Activated CD4-positive, alpha-beta T cell treated with anti-CD3 and anti-CD28 coated beads for 24 hours (primary cell): ENCODE results near the gene CLRN3.

ENCODE experiments used
- DNase-seq, 2 donors: peaks; one replicate each; pipeline ENCODE4 v3.0.0-alpha.2; 2020; ENCODE audit warnings: low read depth in 2 of 2

CLRN3 gene

DNA sequence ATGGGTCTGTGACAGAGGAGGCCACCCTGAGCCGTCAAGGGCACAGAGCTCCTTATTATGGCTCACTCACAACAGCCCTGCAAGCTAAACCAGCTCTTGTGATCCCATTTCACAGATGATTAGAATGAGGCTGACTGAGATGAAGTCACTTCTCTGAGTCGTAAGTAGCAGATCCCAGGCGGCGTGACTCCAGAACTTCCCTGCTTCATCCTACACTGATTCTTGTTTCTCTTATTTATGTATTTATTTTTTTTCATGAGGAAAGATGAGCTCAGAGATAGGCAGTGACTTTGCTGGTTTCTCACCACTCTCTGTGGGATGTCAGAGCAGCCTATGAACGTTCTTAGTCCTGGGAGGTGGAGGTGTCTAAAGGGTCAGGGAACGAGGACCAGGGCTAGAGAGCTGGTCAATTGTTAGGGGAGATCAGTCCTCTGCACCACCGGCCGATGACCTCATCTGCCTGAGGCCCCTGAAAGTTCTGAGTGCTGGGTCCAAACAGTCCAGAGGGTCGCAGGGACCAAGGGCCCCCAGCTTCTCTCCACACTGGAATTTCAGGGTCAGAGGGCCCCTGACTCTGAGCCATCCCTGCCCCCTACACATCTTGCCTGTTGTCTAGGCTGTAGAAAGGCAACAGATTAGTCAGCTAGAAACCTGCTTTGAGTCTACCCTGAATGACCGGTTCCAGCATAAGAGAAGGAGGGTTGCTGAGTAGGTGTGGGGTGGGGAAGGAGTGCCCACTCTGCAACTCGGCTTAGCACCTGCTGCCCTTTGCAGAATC lies 17.9 kb downstream of the CLRN3 start:
- DNase-seq: no peak

DNA sequence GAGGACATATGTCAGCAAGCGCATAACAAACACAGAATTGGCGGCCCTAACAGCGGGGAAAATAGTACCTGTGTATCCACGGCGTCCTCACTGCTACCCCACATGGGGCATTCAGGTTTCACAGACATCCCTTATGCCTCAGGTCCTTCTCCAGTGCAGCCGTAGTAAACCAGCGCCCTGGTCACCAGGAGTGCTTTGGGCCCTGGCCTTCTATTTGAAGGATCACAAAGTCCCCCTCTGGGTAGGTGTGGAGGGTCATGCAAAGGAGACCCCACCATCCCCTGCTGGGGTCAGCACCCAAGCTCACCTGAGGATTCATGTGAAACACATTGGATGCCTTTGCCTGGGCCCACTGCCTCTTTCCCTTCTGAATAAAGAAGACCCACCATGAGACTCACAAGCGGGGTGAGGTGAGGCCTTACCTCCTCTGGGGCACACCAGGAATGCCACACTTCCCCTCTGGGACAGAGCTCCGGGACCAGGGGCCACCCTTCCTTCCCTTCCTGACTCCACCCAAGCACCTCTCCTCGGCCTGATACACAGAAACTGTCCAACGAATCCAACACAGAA lies 18.8 kb downstream of the CLRN3 start:
- no peak for DNase-seq

DNA sequence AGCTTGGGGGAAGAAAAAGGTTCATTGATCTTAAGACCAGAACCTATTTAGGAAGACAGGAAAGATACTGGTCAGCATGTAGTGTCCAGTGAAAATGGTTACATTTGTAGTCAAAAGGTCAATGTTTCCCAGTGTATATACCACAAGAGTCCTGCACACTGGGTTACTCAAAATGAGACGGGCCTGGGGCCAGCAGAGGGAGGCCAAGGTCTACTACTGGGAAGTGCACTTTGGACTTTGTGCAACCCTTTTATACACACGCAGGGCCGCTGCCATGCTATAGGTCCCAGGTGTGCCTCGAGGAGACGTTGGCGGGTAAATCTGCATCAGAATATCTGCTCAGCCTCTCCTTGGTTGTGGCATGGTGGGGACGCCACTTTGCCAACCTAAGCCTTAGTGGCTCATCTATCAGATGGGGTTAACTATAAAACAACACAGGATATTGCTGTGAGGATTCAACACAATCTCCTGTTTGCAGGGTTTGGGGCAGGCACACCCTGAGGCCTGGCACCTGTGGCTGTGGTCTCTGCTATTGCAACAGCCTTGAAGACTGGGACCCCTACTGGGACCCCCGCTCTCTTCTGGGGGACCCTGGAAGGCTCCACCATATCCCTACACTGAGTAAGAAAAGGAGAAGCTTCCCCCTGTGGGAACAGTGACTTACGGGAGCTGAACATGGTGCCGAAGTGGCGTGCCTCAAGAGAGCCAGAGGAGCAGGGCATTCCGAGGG lies 19.7 kb downstream of the CLRN3 start:
- no peak for DNase-seq

DNA sequence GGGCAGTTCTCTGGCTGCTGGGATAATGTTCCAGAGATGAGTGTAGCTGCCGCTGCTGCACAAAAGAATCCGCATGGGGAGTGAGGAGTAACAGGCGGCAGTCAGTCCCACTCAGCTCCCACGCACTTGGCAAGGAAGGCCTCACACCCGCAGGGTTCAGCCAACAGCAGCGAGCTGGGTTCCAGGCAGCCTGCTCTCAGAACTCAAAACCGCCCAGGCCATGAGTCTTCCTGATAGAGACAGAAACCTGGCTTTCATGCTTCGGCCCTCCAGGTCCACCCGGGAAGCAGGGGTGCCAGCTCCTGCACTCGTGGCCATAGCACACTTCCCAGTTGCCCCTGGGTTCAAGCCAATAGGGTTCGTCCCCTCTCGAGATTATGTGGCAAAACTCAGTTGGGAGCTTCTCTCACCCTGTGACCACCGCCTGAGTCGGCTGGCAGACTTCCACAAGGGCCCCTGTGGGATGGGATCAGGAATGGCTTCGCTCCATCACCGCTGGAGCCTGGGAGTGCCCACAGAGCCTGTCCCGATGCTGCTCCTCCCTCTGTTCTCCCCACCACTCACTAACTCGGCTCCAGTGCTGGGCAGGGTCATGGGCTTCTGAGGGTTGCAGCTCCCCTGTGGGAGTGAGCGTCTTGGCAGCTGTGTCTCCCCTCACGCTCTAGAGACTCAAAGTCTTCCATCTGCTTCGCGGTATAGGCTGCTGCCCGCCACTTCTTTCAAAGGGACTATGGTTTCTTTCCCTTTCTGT lies 20.6 kb downstream of the CLRN3 start:
- no peak for DNase-seq

DNA sequence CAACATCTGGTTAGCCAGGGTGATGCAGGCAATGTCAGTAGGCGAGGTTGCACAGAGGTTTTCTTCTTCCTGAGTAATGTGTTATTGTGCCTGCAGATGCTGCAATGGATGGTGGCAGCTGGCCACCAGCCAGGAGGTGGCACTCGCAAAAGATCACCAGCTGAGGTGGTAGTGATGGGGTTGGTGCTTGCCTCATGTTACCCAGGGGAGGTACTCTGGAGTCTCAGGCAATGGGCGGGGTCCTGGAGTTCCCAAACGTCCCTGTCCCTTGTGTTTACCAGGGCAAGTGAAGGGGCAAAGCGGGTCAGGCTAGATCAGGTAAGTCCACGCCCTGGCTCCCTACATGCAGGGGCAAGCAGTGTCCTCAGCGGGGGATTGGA lies 21.1 kb downstream of the CLRN3 start:
- no peak for DNase-seq

DNA sequence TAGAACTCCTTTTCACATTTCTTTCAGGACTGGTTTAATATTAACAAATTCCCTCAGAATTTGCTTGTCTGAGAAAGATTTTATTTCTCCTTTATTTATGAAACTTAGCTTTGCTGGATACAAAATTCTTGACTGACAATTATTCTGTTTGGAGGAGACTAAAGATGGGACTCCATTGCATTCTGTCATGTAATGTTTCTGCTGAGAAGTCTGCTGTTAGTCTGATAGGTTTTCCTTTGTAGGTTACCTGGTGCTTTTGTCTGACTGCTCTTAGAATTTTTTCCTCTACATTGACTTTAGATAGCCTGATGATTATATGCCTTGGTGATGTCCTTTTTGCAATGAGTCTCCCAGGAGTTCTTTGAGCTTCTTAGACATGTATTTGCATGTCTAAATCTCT lies 23.4 kb downstream of the CLRN3 start:
- no peak for DNase-seq

DNA sequence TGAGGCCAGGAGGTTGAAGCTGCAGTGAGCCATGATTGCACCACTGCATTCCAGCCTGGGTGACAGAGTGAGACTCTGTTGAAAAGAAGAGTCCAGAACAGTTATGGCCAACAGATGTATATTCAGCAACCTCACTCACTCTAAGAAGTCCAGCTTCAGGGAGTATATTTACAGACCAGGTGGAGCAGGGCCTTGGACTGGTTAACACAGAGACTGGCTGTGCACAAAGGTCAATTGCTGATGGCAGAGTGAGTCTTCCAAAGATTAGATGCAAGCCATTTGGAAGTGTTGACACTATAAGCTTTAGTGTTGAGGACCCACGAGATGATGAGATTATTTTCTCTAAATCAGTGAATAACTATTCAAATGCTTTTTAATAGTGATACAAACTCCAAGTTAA lies 24.9 kb downstream of the CLRN3 start:
- DNase-seq: no peak

DNA sequence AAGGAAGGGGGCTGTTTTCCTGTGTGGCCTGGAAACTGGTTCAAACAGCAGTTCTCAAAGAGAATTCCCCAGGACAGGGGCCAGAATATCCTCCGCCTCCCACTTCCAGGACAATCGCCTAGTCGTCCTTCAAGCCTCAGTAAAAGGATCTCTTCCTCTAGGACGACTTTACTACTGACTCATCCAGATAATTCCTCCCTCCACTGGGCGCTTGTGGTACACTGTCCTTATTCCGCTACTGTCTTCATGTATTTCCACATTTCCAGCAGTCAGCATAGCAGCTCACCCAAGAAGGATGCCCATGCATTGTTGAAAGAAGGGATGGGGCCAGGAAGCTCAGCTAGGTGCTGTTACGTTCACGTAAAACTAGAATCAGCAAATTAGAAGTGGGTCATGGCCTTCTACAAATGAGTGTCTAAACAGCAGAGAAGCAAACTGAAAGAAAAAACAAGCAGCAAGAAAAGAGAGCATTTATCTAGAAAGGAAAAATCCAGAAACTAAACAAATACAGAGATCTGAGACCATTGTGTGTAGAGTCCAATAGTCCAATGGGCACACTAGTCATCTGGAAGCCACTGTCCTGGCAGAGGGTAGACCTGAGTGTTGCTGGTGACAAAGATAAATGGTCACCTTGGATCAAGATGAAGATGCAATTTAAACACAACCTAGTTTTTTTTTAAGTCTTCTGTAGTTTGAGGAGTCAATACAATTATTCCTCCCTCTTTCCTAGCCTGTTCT lies 26.3 kb downstream of the CLRN3 start:
- no peak for DNase-seq

DNA sequence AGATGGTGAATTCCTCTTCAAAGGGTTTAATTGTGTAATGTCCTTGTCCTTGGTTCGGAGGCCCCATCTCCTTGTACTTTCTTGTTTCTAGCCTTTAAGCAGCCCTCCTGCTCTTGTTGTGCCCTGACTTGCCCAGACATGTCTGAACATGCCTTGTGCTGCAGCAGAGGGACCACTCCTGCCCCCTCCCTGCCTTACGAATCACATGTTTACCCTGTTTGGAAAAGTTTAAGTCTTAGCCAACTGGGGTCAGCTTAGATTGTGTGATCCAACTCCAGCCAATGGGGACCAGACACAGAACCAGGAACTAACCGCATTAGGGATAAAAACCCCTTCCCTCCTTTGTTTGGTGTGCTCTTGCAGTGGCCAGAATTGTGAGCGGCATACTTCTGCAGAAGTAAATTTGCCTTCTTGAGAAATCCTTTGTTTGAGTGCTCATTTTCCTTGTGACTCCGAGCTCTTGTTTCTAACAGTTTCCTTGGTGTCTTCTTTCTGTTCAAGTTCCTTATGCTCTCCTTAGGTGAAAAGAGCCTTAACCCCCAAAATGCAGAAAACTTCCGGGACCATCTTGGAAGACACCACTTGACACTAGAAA lies 29.4 kb downstream of the CLRN3 start:
- no peak for DNase-seq

DNA sequence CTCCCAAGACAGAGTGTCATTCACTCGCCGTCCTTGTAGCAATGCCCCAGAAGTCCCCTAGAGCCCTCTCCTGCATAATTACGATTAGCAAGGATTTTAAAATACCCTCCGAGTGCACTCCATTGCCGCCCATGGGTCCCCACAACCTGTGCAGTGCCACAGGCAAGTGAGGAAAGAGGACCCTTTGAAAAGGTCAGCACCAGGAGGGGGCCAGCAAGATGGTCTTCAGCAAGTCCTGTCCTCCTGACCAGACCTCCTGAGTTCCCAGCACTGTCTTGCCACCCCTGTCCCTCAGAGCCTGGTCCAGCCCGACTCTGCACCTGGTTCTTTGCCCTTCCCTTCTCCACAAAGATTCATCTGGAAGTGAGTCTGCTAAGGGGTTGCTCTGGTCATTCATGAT lies 32.1 kb downstream of the CLRN3 start:
- DNase-seq: no peak

DNA sequence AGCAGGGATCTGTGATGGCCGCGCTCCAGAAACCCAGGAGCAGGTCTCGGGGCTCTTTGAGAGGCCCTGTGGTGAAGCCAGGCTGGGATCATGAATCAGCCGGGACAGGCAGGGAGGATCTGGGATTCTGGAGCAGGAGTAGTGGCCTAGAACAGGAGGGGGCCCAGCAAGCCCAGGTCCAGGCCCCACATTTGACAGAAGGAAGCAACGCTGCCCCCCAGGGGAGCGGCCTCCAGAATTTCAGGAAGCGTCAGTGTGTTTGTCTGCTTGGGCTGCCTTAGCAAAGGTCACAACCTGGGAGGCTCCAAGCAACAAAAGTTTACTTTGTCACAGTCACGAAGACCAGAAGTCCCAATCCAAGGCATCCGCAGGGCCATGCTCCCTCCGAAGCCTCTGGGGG lies 36.8 kb downstream of the CLRN3 start:
- no peak for DNase-seq

DNA sequence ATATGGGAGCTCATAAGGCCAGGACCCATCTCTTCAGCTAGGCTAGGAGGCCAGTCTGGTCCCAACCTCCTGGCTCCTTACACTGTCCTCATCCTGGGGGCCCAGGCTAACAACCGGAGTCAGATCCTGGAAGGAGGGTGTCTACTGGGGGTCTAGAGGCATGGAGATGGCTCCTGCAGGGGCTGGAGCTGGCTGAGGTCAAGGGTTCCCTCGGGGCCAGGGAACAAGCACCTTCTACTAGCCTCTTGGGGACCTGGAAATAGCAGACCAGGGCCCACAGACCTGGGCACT lies 37.2 kb downstream of the CLRN3 start:
- no peak for DNase-seq

DNA sequence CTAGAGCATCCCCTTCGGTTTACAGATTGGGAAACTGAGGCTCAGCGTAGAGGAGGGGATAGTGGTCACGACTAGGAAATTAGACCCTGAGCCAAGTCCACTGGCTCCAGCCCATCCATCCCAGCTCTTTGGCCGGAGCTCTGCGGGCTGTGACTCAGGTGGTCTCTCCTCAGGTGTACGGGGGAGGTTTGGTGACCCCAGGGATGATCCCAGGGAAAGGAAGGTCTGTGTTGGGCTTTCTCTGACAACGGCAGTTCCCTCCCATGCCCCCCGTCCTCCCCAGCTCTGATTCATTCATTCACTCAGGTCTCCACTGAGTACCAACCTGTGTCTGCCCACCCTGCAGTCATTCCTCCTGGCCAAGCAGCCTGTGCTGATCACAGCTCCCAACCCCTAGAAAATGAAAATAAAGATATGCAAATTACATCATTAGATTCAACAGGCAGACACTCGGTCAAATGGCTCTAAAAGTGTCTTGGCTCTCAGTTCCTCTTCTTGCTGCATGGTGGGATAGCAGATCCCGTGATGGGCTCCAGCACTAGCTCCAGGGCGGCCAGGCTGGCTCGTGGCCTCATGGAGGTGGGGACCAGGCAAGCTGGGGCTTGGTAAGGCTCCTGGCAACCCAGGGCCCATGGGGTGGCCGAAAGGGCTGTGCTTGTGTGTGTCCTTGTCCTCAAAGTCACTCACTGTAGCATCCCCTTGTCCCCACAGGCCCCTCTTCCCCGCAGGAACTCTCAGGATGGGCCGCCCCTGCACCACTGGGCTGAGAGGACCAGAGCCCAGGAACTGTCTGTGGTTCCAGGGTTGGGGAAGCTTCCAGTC lies 37.8 kb downstream of the CLRN3 start:
- no peak for DNase-seq

DNA sequence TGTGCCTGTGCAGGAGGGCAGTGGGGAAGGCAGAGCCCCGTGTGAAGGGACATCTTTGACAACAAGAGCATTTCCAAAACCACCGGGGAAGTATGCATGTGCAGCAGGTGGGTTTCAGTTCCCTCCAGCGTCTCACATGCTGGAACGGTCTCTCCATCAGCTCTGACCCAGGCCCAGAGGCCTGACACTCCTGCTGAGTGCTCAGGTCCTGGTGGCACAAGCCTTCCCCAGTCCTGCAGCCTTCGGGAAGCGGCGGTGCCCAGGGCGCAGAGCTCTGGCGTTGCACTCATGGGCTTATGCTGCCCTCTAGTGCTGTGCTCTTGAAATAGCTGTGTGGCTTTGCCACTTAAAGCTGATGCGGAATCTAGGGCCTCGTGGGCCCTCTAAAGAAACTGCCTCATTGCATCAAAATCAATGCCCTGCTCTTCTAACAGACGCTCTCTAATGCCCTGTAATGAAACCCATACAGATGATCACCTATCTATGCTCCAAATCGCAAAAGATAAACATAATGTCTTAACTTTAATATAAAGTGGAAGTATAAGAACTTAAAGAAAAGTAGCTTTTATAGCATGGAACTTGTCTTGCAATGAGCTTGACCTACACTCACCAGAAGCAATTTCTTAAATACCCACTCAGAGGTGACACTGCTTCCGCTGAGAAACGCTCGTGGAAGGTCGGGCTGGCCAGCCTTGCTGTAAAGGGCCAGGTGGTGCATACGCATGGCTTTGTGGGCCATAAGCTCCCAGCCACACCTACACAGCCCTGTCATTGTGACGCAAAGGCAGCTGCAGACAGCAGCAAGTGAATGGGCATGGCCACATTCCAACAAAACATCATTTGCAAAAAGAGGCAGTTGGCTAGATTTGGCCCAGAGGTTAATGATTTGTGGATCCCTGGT lies 38.6 kb downstream of the CLRN3 start:
- DNase-seq: peak; percentile 27 to 28

DNA sequence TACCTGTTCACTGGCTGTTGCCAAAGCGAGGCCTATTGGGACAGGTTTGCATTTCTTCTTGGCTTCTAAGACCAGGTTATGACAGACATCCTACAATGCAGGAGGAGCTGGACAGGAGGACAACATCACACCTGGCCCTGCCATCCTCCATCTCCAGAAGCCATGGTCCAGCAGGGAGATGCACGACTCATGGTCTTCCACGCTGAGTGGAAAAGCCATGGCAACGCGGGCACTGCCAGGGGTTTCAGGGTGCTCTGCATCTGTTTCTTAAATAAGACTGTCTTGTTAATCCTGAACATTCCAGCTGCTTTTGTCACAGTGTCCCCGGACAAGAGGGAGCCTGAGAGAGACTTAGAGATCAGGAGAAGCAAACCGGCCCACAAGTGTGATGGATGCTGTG lies 40.3 kb downstream of the CLRN3 start:
- DNase-seq: no peak

DNA sequence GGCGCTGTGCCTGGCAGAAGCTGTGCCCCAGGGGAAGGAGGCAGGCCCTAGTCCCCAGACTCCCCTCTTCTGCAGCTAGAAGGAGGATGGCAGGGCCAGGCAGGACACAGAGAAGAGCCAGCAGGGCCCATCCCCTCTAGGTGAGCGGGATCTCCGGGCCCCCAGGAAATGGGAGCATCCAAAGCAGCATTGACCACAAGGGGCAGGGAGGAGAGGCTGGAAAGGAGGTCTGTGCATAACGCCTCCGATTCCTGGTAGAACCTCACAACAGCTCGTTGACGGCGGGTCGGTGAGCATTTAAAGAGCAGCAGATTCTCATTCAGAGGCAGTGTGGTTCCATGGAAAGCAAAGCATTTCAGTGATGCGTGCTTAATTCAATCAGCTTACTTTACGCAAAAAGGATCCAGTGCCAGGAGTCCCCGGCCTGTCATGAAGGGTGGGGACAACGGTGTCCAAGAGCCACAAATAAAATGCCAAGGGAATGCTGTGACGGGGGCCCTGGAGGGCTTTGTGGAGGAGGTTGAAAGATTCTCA lies 41.0 kb downstream of the CLRN3 start:
- DNase-seq: no peak

DNA sequence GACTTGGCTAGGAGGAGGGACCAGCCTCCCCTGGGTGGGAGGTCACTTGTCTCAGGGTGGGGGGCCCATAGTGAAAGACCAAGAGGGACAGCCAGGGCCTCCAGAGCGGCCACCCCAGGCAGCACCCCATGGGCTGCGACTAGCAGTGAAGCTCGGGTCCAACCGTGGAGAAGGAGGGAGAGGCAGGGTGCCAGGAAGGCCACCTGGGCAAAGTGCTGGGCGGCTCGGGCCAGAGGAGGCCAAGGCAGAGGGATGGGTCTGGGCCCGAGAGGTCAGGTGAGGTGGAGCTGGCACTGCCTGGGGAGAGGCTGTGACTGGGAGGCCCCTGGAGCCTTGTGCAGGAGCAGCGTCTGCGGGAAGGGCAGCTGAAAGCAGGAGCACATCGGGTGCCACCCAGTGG lies 41.8 kb downstream of the CLRN3 start:
- no peak for DNase-seq

DNA sequence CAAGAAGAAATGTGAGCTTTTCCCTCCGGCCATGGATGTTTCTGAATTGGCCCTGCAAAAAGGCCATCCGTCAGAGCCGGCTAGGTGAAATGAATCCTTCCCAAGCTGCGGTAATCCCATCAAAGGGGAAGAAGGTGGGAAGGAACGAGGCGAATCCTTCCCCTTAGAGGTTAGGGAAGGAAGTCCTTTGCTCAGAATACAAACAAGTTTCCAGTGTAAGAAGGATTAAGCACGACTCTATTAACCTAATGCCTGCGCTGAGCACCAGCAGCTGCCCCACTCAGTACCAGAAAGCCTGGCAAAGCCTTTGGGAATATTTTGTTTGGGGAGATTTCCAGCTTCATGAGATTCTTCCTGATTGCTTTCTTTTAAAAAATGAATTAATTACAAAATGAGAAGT lies 42.8 kb downstream of the CLRN3 start:
- no peak for DNase-seq

DNA sequence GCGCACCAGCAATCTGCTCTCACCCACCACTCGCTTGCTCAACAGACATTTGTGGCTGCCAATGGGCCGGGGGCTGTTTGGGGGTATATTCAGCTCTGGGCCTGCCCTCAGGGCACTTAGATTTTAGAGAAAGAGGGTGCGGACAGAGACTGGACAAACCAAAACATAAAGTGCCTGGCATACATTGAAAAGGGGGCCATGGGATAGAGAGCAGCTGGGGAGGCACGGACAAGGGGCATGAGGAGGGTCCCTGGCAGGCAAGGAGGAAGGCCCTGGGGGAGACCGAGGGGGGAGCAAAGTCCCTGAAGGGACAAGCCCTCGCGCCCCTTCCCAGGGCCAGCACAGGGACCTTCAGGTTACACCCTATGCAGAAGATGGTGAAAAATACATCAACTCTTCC lies 43.5 kb downstream of the CLRN3 start:
- DNase-seq: no peak
